Lung (tissue), 12 donors: ENCODE measurements around the gene STRN3. TPM values are rescaled to one million over a fixed set of nuclear protein-coding genes. Genes with fewer than 3 reads are reported as not detected.
A peak's percentile ranks its signal among the peaks of the same experiment; 100 is the strongest.
"Not testable (repeated sequence)": the region's sequence is repeated elsewhere in the genome, so short reads cannot be mapped to it uniquely, and the experiment has no call there.

Experiments used
- ATAC-seq: fragments of 200-7000 bp; cut with Tn5 transposase; one replicate; pipeline ENCODE4 v1.9.1; 2020; ENCODE audit warnings: moderate number of reproducible peaks; ENCODE audit not compliant: insufficient read depth, low FRiP score
- DNase-seq, 3 donors: peaks; one replicate each; pipeline ENCODE4 v3.0.0-alpha.2; 2013 to 2017
- H3K27ac ChIP-seq, 2 donors: one replicate each; pipeline ENCODE4 v1.5.1; 2013; ENCODE audit warnings: mild to moderate bottlenecking in 2 of 2, moderate library complexity in 2 of 2, control low read depth in 1 of 2, inconsistent platforms in 1 of 2, low read depth in 1 of 2, low read length in 1 of 2
- H3K27me3 ChIP-seq, 3 donors: one replicate each; pipeline ENCODE4 v1.5.1; 2013; ENCODE audit warnings: low read length in 2 of 3; ENCODE audit not compliant: control insufficient read depth in 3 of 3, insufficient read depth in 3 of 3
- H3K36me3 ChIP-seq, 4 donors: one replicate each; pipeline ENCODE4 v1.5.1; 2013; ENCODE audit warnings: low read length in 4 of 4, mild to moderate bottlenecking in 1 of 4, moderate library complexity in 1 of 4; ENCODE audit not compliant: control insufficient read depth in 4 of 4, insufficient read depth in 4 of 4
- H3K4me1 ChIP-seq, 5 donors: one replicate each; pipeline ENCODE4 v1.5.1; 2013; ENCODE audit warnings: low read length in 5 of 5, mild to moderate bottlenecking in 2 of 5, moderate library complexity in 1 of 5; ENCODE audit not compliant: control insufficient read depth in 5 of 5, insufficient read depth in 5 of 5
- H3K4me3 ChIP-seq: one replicate; pipeline ENCODE4 v1.5.1; 2013; ENCODE audit warnings: mild to moderate bottlenecking, control low read depth, moderate library complexity
- H3K9ac ChIP-seq, 2 donors: one replicate each; pipeline ENCODE4 v1.5.1; 2013; ENCODE audit warnings: low read length in 2 of 2, control low read depth in 1 of 2; ENCODE audit not compliant: insufficient read depth in 1 of 2
- H3K9me3 ChIP-seq, 4 donors: one replicate each; pipeline ENCODE4 v1.5.1; 2013; ENCODE audit warnings: low read length in 3 of 4, mild to moderate bottlenecking in 1 of 4, moderate library complexity in 1 of 4; ENCODE audit not compliant: control insufficient read depth in 4 of 4, insufficient read depth in 3 of 4
- WGBS, 2 donors: extraction: QIAGEN DNeasy Blood & Tissue Kit; methylation state at CpG; one replicate each; pipeline ENCODE4 v1.1.7; 2013; 5-methylcytosine and 5-hydroxymethylcytosine counted together
- polyA plus RNA-seq, 2 donors: library from polyadenylated mRNA; stranded (reverse); fragments of 200-250 nt; gene quantifications; one replicate each; pipeline ENCODE4 v1.2.1, GENCODE V29; 2013
- total RNA-seq, 2 donors: library from RNA; depleted of rRNA in 1 of 2; stranded (reverse); fragments of >200 nt in 1 of 2; gene quantifications; one replicate each; pipeline ENCODE4 v1.2.1, GENCODE V29; 2014 to 2021
- TF ChIP-seq, protein P1 (sequence below): IDR thresholded peaks from 2 replicates; pipeline ENCODE4 v1.5.1; 2012; ENCODE audit warnings: mild to moderate bottlenecking; ENCODE audit errors: control extremely low read depth, extremely low read depth
- donor health status: control.
- donor health status: control.
- donor health status: Bipolar disorder and iron deficiency.
- donor health status: healthy.
- donor health status: DM: yes; HTN: yes; CAD: no.

Gene STRN3
- total and polyA plus RNA-seq, 4 donors: 10.6 to 86.8 (median 19.0) TPM

DNA sequence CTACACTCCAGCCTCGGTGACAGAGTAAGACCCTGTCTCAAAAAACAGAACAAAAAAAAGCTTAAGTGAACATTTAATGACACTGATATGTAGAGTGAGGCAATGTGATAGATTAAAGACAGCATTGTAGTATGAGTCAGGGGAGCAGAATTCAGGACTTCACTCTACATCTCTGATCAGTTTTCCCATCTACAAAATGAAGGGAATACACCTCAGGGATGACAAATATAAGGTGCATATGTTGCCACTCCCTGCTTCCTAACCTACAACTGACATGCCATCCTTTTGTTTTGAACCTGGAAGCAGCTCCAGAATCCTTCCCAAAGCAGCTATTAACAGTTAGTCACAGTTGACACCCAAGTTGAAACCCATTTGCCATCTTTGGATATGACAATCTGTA lies 30.9 kb upstream of the STRN3 start:
- TF ChIP-seq, protein P1, sequence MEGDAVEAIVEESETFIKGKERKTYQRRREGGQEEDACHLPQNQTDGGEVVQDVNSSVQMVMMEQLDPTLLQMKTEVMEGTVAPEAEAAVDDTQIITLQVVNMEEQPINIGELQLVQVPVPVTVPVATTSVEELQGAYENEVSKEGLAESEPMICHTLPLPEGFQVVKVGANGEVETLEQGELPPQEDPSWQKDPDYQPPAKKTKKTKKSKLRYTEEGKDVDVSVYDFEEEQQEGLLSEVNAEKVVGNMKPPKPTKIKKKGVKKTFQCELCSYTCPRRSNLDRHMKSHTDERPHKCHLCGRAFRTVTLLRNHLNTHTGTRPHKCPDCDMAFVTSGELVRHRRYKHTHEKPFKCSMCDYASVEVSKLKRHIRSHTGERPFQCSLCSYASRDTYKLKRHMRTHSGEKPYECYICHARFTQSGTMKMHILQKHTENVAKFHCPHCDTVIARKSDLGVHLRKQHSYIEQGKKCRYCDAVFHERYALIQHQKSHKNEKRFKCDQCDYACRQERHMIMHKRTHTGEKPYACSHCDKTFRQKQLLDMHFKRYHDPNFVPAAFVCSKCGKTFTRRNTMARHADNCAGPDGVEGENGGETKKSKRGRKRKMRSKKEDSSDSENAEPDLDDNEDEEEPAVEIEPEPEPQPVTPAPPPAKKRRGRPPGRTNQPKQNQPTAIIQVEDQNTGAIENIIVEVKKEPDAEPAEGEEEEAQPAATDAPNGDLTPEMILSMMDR: no peak
- H3K27me3 ChIP-seq: no peaks in the 10 kb centered on the region
- H3K4me3 ChIP-seq: no peak overlapping the region
- DNase-seq: no peak
- no peak for ATAC-seq
- H3K4me1 ChIP-seq: peaks cover 0 to 6% (median 3%) of the 10 kb centered on the region in 5 donors
- no peak overlapping the region for H3K27ac ChIP-seq
- no peaks in the 10 kb centered on the region for H3K9me3 ChIP-seq
- 92 to 100% methylated on average over 1 of the region's 1 CpG for WGBS, 2 donors
- no peak overlapping the region for H3K9ac ChIP-seq
- H3K36me3 ChIP-seq: no peaks in the 10 kb centered on the region

DNA sequence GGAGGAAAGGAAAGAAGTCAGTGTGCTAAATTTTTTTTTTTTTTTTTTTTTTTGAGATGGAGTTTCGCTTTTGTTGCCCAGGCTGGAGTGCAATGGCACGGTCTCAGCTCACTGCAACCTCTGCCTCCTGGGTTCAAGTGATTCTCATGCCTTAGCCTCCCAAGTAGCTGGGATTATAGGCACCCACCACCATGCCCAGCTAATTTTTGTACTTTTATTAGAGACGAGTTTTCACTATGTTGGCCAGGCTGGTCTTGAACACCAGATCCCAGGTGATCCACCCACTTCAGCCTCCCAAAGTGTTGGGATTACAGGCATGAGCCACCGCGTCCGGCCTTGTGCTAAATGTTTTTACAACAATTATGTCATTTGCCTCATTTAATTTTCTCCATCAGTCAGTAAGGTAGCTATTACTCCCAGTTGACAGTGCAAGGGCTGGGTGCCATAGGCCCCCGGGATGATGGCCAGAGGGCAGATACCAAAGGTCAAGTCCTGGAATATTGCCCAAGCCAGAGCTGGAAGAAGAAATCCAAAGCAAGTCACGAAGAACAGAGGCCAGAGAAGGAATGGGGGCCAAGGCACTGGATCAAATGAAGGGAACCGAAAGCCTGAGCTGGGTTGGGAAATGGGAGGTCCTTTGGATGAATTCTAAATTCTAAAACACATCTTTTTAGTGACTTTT lies 26.9 kb upstream of the STRN3 start:
- H3K4me3 ChIP-seq: not testable (repeated sequence)
- ATAC-seq: peak; percentile 44

DNA sequence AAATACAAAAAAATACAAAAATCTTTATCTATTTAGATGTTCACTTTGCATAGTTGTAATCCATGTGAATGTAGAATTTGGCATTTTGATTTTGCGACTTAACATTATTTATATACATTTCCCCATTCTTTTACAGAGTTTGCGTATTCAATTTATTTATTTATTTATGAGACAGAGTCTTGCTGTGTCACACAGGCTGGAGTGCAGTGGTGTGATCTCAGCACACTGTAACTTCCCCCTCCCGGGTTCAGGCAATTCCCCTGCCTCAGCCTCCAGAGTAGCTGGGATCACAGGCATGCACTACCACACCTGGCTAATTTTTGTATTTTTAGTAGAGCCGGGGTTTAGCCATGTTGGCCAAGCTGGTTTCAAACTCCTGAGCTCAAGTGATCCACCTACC lies 25.3 kb upstream of the STRN3 start:
- 71 to 77% methylated on average over 4 of the region's 4 CpGs for WGBS, 2 donors
- no peaks in the 10 kb centered on the region for H3K9me3 ChIP-seq
- H3K4me3 ChIP-seq: no peak overlapping the region
- no peak overlapping the region for H3K27ac ChIP-seq
- H3K9ac ChIP-seq: no peak overlapping the region
- DNase-seq (no peak), ATAC-seq (no peak)
- TF ChIP-seq, protein P1: no peak
- no peaks in the 10 kb centered on the region for H3K36me3 ChIP-seq
- peaks cover 0 to 2% (median 0%) of the 10 kb centered on the region in 5 donors for H3K4me1 ChIP-seq
- H3K27me3 ChIP-seq: no peaks in the 10 kb centered on the region

More for the DNA sequence above, 26.9 kb upstream of the STRN3 start:
- H3K9me3 ChIP-seq, H3K36me3 ChIP-seq, H3K4me1 ChIP-seq, H3K27me3 ChIP-seq, H3K9ac ChIP-seq: not testable (repeated sequence)
- DNase-seq: peak in 1 of 3 donors; percentile 11
- peak overlapping the region in 1 of 2 donors; percentile 22 for H3K27ac ChIP-seq
- WGBS, 2 donors: 84 to 89% methylated on average over 8 to 9 of the region's 9 CpGs

DNA sequence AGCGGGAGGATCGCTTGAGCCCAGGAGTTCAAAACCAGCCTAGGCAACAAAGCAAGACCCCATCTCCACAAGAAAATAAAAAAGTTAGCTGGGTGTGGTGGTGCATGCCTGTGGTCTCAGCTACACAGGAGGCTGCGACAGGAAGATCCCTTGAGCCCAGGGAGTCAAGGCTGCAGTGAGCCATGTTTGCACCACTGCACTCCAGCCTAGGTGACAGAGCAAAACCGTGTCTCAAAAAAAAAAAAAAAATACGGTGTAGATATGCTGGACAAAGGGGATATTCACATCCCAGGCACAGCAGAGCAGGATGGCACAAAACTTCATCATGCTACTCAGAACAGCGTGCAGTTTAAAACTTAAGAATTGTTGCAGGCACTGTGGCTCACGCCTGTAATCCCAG lies 24.8 kb upstream of the STRN3 start:
- whole genome bisulfite sequencing, 2 donors: 93 to 97% methylated on average over 7 of the region's 7 CpGs
- TF ChIP-seq, protein P1: no peak
- ATAC-seq (no peak), DNase-seq (no peak)
- H3K9me3 ChIP-seq: no peaks in the 10 kb centered on the region
- H3K27ac ChIP-seq: no peak overlapping the region
- peaks cover 0 to 2% (median 0%) of the 10 kb centered on the region in 5 donors for H3K4me1 ChIP-seq
- no peaks in the 10 kb centered on the region for H3K36me3 ChIP-seq
- H3K4me3 ChIP-seq: no peak overlapping the region
- no peaks in the 10 kb centered on the region for H3K27me3 ChIP-seq
- no peak overlapping the region for H3K9ac ChIP-seq
